SU-DHL-6 (cell line): ENCODE data around the gene ANXA6.

Experiments used
- H2AFZ ChIP-seq: fragments of 200-600 bp; sonication (generic); 2 replicates; pipeline ENCODE4 v1.6.1; 2014; ENCODE audit warnings: low read depth, mild to moderate bottlenecking, moderate library complexity, mixed read lengths, antibody characterized with exemption, low read length; ENCODE audit not compliant: severe bottlenecking
- H3F3A ChIP-seq: fragments of 200-600 bp; shearing (Covaris generic); 2 replicates; pipeline ENCODE4 v1.6.0; 2016; ENCODE audit warnings: antibody characterized with exemption, mild to moderate bottlenecking; ENCODE audit not compliant: insufficient read depth
- H3K27ac ChIP-seq: fragments of 200-600 bp; sonication (generic); 2 replicates; pipeline ENCODE4 v1.5.1; 2016; ENCODE audit warnings: low read depth, mild to moderate bottlenecking, low read length, moderate library complexity, mixed read lengths
- H3K27me3 ChIP-seq: fragments of 200-600 bp; sonication (generic), shearing (Covaris generic); 2 replicates; pipeline ENCODE4 v1.6.0; 2014; ENCODE audit warnings: mild to moderate bottlenecking, low read length
- H3K36me3 ChIP-seq: fragments of 200-600 bp; sonication (generic); 2 replicates; pipeline ENCODE4 v1.6.1; 2014; ENCODE audit warnings: mild to moderate bottlenecking, low read length, mixed read lengths
- H3K4me2 ChIP-seq: fragments of 300-600, 200-600 bp; shearing (Covaris generic), sonication (generic); 2 replicates; pipeline ENCODE4 v1.6.0; 2014; ENCODE audit warnings: low read length, low read depth, mild to moderate bottlenecking; ENCODE audit not compliant: poor library complexity, severe bottlenecking
- H3K4me3 ChIP-seq: fragments of 200-600 bp; sonication (generic); 2 replicates; pipeline ENCODE4 v1.5.1; 2014; ENCODE audit warnings: antibody characterized with exemption, low read length, mild to moderate bottlenecking, mixed read lengths; ENCODE audit not compliant: insufficient read depth, poor library complexity, severe bottlenecking
- H3K79me2 ChIP-seq: fragments of 200-600 bp; sonication (generic); 2 replicates; pipeline ENCODE4 v1.6.1; 2014; ENCODE audit warnings: mild to moderate bottlenecking, low read length, moderate library complexity; ENCODE audit not compliant: insufficient read depth
- H3K9ac ChIP-seq: fragments of 200-600 bp; sonication (generic); 2 replicates; pipeline ENCODE4 v1.7.0; 2014; ENCODE audit warnings: mild to moderate bottlenecking, low read length
- H3K9me2 ChIP-seq: fragments of 200-600 bp; sonication (generic); replicated peaks from 2 replicates; pipeline ENCODE4 v1.6.1; 2014; ENCODE audit warnings: low read length; ENCODE audit not compliant: insufficient read depth
- H3K9me3 ChIP-seq: fragments of 200-600 bp; sonication (generic); 2 replicates; pipeline ENCODE4 v1.6.1; 2014; ENCODE audit warnings: low read length, mixed read lengths; ENCODE audit not compliant: insufficient read depth
- H4K20me1 ChIP-seq: fragments of 200-600 bp; sonication (generic); 2 replicates; pipeline ENCODE4 v1.6.1; 2014; ENCODE audit warnings: low read depth, mild to moderate bottlenecking, antibody characterized with exemption, low read length, moderate library complexity, mixed read lengths
- CTCF ChIP-seq: fragments of 200-600 bp; sonication (generic); IDR thresholded peaks from one replicate; pipeline ENCODE4 v1.5.1; 2017; ENCODE audit warnings: antibody characterized with exemption, mild to moderate bottlenecking, low read length, moderate library complexity; ENCODE audit not compliant: insufficient read depth, poor library complexity, severe bottlenecking
- EZH2phosphoT487 ChIP-seq: fragments of 200-600 bp; sonication (generic), shearing (Covaris generic); conservative IDR thresholded peaks from 2 replicates; pipeline ENCODE4 v1.6.1; 2018; ENCODE audit warnings: mild to moderate bottlenecking, antibody characterized with exemption, low read length, moderate library complexity, mixed read lengths

Gene ANXA6

GRCh38 chr5:151094852-151095245 lies 62.7 kb downstream of the ANXA6 start:
- no peak overlapping the region for H3K4me2 ChIP-seq
- H2AFZ ChIP-seq = no peak overlapping the region
- 0 out of 2 replicates have a peak overlapping the region, but pooled peaks have one; percentile 34 for H3K9ac ChIP-seq
- H3F3A ChIP-seq = no peaks in the 10 kb centered on the region
- H3K9me2 ChIP-seq = no peaks in the 10 kb centered on the region
- no peaks in the 10 kb centered on the region for H3K36me3 ChIP-seq
- H3K27me3 ChIP-seq = no peaks in the 10 kb centered on the region
- no peaks in the 10 kb centered on the region for H3K9me3 ChIP-seq
- H3K4me3 ChIP-seq = no peak overlapping the region
- no peaks in the 10 kb centered on the region for H3K79me2 ChIP-seq
- TF ChIP-seq CTCF = no peak
- TF ChIP-seq EZH2phosphoT487 = no peak
- H4K20me1 ChIP-seq = no peaks in the 10 kb centered on the region
- peak overlapping the region; percentile 30; the same call in 1 of the 2 replicates for H3K27ac ChIP-seq

GRCh38 chr5:151094030-151094851 lies 63.3 kb downstream of the ANXA6 start:
- no peaks in the 10 kb centered on the region for H3F3A ChIP-seq
- peak overlapping the region; percentile 6 for H2AFZ ChIP-seq
- H3K4me2 ChIP-seq = peak overlapping the region; percentile 46

GRCh38 chr5:151093476-151093889 lies 64.1 kb downstream of the ANXA6 start:
- no peaks in the 10 kb centered on the region for H3F3A ChIP-seq
- H3K27ac ChIP-seq = peak overlapping the region; percentile 51
- no peaks in the 10 kb centered on the region for H4K20me1 ChIP-seq
- no peak for TF ChIP-seq CTCF
- TF ChIP-seq EZH2phosphoT487 = no peak
- H3K4me3 ChIP-seq = no peak overlapping the region
- no peaks in the 10 kb centered on the region for H3K27me3 ChIP-seq
- H3K9me3 ChIP-seq = no peaks in the 10 kb centered on the region
- no peaks in the 10 kb centered on the region for H3K36me3 ChIP-seq
- no peaks in the 10 kb centered on the region for H3K79me2 ChIP-seq
- H2AFZ ChIP-seq = no peak overlapping the region
- no peaks in the 10 kb centered on the region for H3K9me2 ChIP-seq
- H3K4me2 ChIP-seq = peak overlapping the region; percentile 46
- H3K9ac ChIP-seq = peak overlapping the region; percentile 34

More at GRCh38 chr5:151094030-151094851, 63.3 kb downstream of the ANXA6 start:
- Histone ChIP-seq H3K27me3 (no peaks in the 10 kb centered on the region), H3K4me3 (no peak overlapping the region), H3K9me2 (no peaks in the 10 kb centered on the region), H4K20me1 (no peaks in the 10 kb centered on the region), H3K9ac (peak overlapping the region; percentile 34), H3K27ac (peak overlapping the region; percentile 51), H3K36me3 (no peaks in the 10 kb centered on the region), H3K79me2 (no peaks in the 10 kb centered on the region), H3K9me3 (no peaks in the 10 kb centered on the region)
- TF ChIP-seq CTCF = no peak
- TF ChIP-seq EZH2phosphoT487 = no peak
